ENCODE data around the gene ADGRG3.
"Not testable (repeated sequence)": the region's sequence is repeated elsewhere in the genome, so short reads cannot be mapped to it uniquely, and the experiment has no call there.

The ADGRG3 gene

GRCh38 chr16:57712569-57712968 lies 44.5 kb downstream of the ADGRG3 start:
- not testable (repeated sequence) for DNase-seq (ENCODE audit: low read depth in 4 of 4, low spot score in 1 of 4)

GRCh38 chr16:57713596-57713995 lies 45.5 kb downstream of the ADGRG3 start:
- no peak for DNase-seq (ENCODE audit: low read depth in 4 of 4, low spot score in 1 of 4)

GRCh38 chr16:57714047-57714446 lies 45.9 kb downstream of the ADGRG3 start:
- DNase-seq (ENCODE audit: low read depth in 4 of 4, low spot score in 1 of 4): no peak

GRCh38 chr16:57720142-57720575 lies 52.1 kb downstream of the ADGRG3 start:
- no peak for DNase-seq (ENCODE audit: low read depth in 4 of 4, low spot score in 1 of 4)

- no peak for DNase-seq (ENCODE audit: low read depth in 4 of 4, low spot score in 1 of 4)
Measured at GRCh38 chr16:57721356-57722209, 53.5 kb downstream of the ADGRG3 start.

- DNase-seq (ENCODE audit: low read depth in 4 of 4, low spot score in 1 of 4): no peak
Measured at GRCh38 chr16:57722210-57722499, 54.0 kb downstream of the ADGRG3 start.

GRCh38 chr16:57722651-57723050 lies 54.5 kb downstream of the ADGRG3 start:
- no peak for DNase-seq (ENCODE audit: low read depth in 4 of 4, low spot score in 1 of 4)

GRCh38 chr16:57723170-57723569 lies 55.1 kb downstream of the ADGRG3 start:
- no peak for DNase-seq (ENCODE audit: low read depth in 4 of 4, low spot score in 1 of 4)

GRCh38 chr16:57724531-57724930 lies 56.4 kb downstream of the ADGRG3 start:
- no peak for DNase-seq (ENCODE audit: low read depth in 4 of 4, low spot score in 1 of 4)

- no peak for DNase-seq (ENCODE audit: low read depth in 4 of 4, low spot score in 1 of 4)
Measured at GRCh38 chr16:57725151-57725550, 57.0 kb downstream of the ADGRG3 start.

- no peak for DNase-seq (ENCODE audit: low read depth in 4 of 4, low spot score in 1 of 4)
Measured at GRCh38 chr16:57725554-57725953, 57.4 kb downstream of the ADGRG3 start.

- no peak for DNase-seq (ENCODE audit: low read depth in 4 of 4, low spot score in 1 of 4)
Measured at GRCh38 chr16:57725976-57726375, 57.9 kb downstream of the ADGRG3 start.

- DNase-seq (ENCODE audit: low read depth in 4 of 4, low spot score in 1 of 4): no peak
Measured at GRCh38 chr16:57726433-57726947, 58.4 kb downstream of the ADGRG3 start.

- DNase-seq (ENCODE audit: low read depth in 4 of 4, low spot score in 1 of 4): no peak
Measured at GRCh38 chr16:57727610-57728009, 59.5 kb downstream of the ADGRG3 start.

GRCh38 chr16:57728336-57729181 lies 60.5 kb downstream of the ADGRG3 start:
- no peak for DNase-seq (ENCODE audit: low read depth in 4 of 4, low spot score in 1 of 4)

- DNase-seq (ENCODE audit: low read depth in 4 of 4, low spot score in 1 of 4): no peak
Measured at GRCh38 chr16:57729182-57729484, 61.0 kb downstream of the ADGRG3 start.

- not testable (repeated sequence) for DNase-seq (ENCODE audit: low read depth in 4 of 4, low spot score in 1 of 4)
Measured at GRCh38 chr16:57729852-57730251, 61.7 kb downstream of the ADGRG3 start.

- DNase-seq (ENCODE audit: low read depth in 4 of 4, low spot score in 1 of 4): no peak
Measured at GRCh38 chr16:57730771-57731730, 62.9 kb downstream of the ADGRG3 start.

- DNase-seq (ENCODE audit: low read depth in 4 of 4, low spot score in 1 of 4): no peak
Measured at GRCh38 chr16:57732037-57732436, 63.9 kb downstream of the ADGRG3 start.

GRCh38 chr16:57732714-57733113 lies 64.6 kb downstream of the ADGRG3 start:
- DNase-seq (ENCODE audit: low read depth in 4 of 4, low spot score in 1 of 4): no peak

GRCh38 chr16:57734308-57734924 lies 66.3 kb downstream of the ADGRG3 start:
- no peak for DNase-seq (ENCODE audit: low read depth in 4 of 4, low spot score in 1 of 4)

Measured in stimulated activated CD4-positive, alpha-beta T cell treated with anti-CD3 and anti-CD28 coated beads, Interleukin-1b, Interleukin-23, amount 100 ng/mL, for 24 hours (primary cell).